ENCODE measurements around the gene TENT5C. TPM values are rescaled to one million over a fixed set of nuclear protein-coding genes. Genes with fewer than 3 reads are reported as not detected.

TENT5C gene
- total RNA-seq, 6 experiments from 2014 or later, result 0.47 to 0.91 (median 0.75) TPM

- H3K9me3 Mint-ChIP-seq, result no peaks in the 10 kb centered on the region
- H3K36me3 Mint-ChIP-seq (ENCODE audit: low read depth), result no peaks in the 10 kb centered on the region
- no peak for TF ChIP-seq CTCF (IDR thresholded peaks at IDR 0.05)
- no peaks in the 10 kb centered on the region for H3K4me1 Mint-ChIP-seq (ENCODE audit: low read depth)
- DNase-seq, result no peak
- peaks cover 19% of the 10 kb centered on the region for H3K27me3 Mint-ChIP-seq (ENCODE audit: insufficient read depth)
- no peak overlapping the region for H3K27ac Mint-ChIP-seq
- H3K4me3 Mint-ChIP-seq, result no peak overlapping the region
Measured at GRCh38 chr1:117578466-117578865, 27.4 kb upstream of the TENT5C start.

GRCh38 chr1:117579221-117579906 lies 26.5 kb upstream of the TENT5C start:
- H3K27me3 Mint-ChIP-seq (ENCODE audit: insufficient read depth), result peaks cover 17% of the 10 kb centered on the region
- H3K9me3 Mint-ChIP-seq, result no peaks in the 10 kb centered on the region
- no peaks in the 10 kb centered on the region for H3K36me3 Mint-ChIP-seq (ENCODE audit: low read depth)
- H3K27ac Mint-ChIP-seq, result no peak overlapping the region
- TF ChIP-seq CTCF (IDR thresholded peaks at IDR 0.05), result no peak
- no peaks in the 10 kb centered on the region for H3K4me1 Mint-ChIP-seq (ENCODE audit: low read depth)
- no peak for DNase-seq
- H3K4me3 Mint-ChIP-seq, result no peak overlapping the region

GRCh38 chr1:117580436-117580835 lies 25.4 kb upstream of the TENT5C start:
- no peak for DNase-seq
- no peak overlapping the region for H3K27ac Mint-ChIP-seq
- no peak overlapping the region for H3K4me3 Mint-ChIP-seq
- no peaks in the 10 kb centered on the region for H3K36me3 Mint-ChIP-seq (ENCODE audit: low read depth)
- peaks cover 21% of the 10 kb centered on the region for H3K27me3 Mint-ChIP-seq (ENCODE audit: insufficient read depth)
- TF ChIP-seq CTCF (IDR thresholded peaks at IDR 0.05), result no peak
- H3K4me1 Mint-ChIP-seq (ENCODE audit: low read depth), result no peaks in the 10 kb centered on the region
- H3K9me3 Mint-ChIP-seq, result no peaks in the 10 kb centered on the region

GRCh38 chr1:117580882-117581281 lies 25.0 kb upstream of the TENT5C start:
- no peaks in the 10 kb centered on the region for H3K9me3 Mint-ChIP-seq
- no peak overlapping the region for H3K4me3 Mint-ChIP-seq
- no peak for TF ChIP-seq CTCF (IDR thresholded peaks at IDR 0.05)
- H3K36me3 Mint-ChIP-seq (ENCODE audit: low read depth), result no peaks in the 10 kb centered on the region
- H3K27ac Mint-ChIP-seq, result no peak overlapping the region
- no peak for DNase-seq
- no peaks in the 10 kb centered on the region for H3K4me1 Mint-ChIP-seq (ENCODE audit: low read depth)
- peaks cover 20% of the 10 kb centered on the region for H3K27me3 Mint-ChIP-seq (ENCODE audit: insufficient read depth)

GRCh38 chr1:117581391-117581943 lies 24.4 kb upstream of the TENT5C start:
- Mint-ChIP-seq H3K27ac (no peak overlapping the region), H3K36me3 (ENCODE audit: low read depth) (no peaks in the 10 kb centered on the region), H3K9me3 (no peaks in the 10 kb centered on the region), H3K4me1 (ENCODE audit: low read depth) (no peaks in the 10 kb centered on the region), H3K27me3 (ENCODE audit: insufficient read depth) (peaks cover 20% of the 10 kb centered on the region), H3K4me3 (no peak overlapping the region)
- no peak for DNase-seq
- no peak for TF ChIP-seq CTCF (IDR thresholded peaks at IDR 0.05)
